GM18499 (cell line): ENCODE measurements around the gene SLC4A4.

Source experiments
- ATAC-seq: cut with Tn5 transposase; IDR thresholded peaks from one replicate; pipeline ENCODE4 v1.9.1; 2021; ENCODE audit warnings: moderate number of reproducible peaks; ENCODE audit not compliant: insufficient read depth, unreplicated experiment

The SLC4A4 gene

DNA sequence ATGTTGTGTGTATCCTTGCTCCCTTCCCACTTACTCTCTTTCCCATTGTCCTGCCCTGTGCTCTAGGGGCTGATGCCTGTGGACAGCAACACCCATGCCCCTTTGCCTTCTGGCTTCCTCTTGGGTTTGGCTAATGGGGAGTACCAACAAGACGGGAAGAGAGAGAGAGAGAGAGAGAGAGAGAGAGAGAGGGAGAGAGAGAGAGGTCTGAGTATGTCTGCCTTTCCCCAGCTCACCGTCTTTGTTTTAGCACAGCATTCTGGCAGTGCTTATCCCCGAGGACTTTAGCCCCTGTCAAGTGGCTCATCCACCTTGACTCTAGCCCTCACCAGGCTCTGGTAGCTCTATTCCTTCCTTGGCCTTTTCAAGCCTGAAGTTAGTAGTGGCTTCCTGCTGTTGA, 128.0 kb downstream of the SLC4A4 start:
- ATAC-seq = no peak

DNA sequence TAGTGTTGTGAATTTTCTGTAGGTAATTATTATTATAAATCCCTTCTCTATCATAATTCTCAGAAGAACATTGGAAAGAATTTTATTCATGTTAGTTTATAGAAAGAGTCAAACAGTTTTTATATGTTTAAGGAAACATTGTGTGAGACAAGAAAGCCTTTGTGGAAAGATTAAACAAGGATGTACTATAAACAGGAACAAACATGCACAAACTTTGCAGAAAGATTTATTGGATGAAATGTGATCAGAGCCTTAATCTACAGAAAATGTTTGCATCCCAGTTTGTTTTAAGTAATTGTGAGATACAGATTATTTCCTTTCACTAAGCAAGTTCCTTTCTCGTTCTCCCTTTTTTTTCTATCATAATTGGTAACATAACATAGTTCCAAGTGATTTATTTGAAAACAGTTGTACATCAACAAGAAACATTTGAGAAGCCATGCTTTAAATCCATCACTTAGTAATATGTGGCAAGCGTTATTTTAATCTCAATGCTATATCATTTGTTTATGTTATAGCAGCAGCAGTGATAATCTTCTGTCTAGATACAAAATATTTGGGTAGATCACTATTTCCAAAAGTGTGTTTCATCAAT, 129.4 kb downstream of the SLC4A4 start:
- no peak for ATAC-seq

DNA sequence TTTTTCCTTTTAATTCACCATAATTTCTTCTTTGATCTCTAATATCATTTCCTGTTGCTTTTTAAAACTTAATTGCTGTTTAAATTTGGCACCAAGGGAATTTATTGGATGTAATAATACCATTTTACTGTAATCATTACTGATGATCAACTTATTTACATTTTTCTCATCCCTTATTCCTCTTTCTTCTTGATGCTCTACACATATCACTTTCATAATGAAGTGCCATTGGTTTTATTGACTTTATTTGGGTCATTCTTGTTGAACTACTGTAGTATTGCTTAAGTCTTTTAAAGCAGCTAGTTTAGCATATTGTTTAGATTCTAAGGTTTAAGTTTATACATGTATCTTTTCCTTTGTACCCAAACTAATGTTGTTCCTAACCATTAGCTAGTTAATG, 130.7 kb downstream of the SLC4A4 start:
- ATAC-seq = no peak

DNA sequence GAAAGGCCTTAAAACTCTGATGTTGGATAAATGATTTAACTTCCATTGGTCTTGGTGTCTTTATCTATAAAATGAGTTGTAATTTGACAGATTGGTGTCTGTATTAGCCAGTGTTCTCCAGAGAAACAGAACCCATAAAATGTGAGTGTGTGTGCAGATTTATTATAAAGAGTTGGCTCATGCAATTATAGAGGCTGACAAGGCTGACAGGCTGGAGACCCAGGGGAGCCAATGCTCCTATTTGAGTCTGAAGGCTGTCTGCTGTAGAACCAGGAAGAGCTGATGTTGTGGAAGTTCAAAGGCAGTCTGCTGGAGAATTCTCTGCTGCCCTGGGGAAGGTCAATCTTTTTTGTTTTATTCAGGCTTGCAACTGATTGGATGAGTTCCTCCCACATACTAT, 131.7 kb downstream of the SLC4A4 start:
- no peak for ATAC-seq

DNA sequence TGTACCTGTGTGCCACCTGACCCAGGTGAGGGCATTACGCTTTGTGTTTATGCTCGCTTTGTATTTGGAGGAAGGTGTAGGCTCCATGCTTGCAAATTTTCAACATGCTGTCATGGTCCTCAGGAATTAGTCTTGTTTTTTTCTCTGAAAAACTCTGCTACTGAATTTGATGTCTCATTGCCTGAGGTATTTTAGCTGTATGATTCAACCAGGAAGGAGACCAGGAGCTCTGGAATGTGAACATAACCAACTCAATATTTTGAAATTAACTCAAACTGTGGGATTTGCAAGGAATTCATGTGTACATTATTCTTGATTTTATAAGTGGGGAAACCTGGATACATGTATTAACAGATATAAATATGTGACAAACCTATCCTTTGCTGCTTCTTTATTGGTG, 134.1 kb downstream of the SLC4A4 start:
- ATAC-seq = no peak

DNA sequence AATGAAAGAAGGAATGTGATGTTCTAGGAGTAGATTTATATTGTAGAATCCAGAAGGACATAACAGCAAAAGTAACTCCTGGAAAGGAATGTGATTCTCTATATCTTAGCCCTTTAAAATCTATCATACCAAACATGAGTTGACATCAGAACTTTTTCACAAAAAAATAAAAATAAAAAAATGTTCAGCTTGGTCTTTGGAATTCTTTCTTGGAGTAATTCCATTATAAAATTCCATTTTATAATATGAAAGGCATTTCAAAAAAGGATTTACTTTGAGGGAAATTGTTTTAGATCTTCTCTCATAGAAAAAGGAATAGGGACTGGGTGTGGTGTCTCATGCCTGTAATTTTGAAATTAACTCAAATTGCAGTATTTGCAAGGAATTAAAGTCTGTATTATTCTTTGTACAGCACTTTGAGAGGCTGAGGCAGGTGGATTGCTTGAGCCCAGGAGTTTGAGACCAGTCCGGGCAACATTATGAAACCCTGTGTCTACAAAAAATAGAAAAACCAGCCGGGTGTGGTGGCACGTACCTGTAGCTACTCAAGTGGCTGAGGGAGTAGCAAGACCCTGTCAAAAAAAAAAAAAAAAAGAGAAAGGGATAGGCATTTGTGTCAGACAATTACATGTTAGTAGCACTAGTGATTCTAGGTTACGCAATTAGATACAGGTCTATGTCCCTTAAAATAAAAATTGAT, 134.9 kb downstream of the SLC4A4 start:
- ATAC-seq = no peak

DNA sequence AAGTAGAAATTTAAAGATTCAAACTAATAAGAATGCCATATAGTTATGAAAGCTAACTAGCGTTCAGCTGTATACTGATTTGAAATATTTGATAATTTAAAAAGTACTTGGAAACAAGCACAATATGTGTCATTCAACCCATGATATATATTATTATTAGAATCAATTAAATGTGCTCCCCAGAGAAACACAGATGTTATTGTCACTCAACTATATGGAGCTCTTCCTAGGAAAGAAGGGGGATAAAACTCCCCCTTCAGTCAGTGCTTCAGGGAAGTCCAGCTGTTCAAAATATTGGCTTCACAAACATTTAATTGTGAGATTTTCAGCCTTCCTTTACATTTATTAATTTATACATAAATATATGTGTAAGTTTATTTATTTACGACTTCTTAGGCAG, 135.9 kb downstream of the SLC4A4 start:
- ATAC-seq = no peak

DNA sequence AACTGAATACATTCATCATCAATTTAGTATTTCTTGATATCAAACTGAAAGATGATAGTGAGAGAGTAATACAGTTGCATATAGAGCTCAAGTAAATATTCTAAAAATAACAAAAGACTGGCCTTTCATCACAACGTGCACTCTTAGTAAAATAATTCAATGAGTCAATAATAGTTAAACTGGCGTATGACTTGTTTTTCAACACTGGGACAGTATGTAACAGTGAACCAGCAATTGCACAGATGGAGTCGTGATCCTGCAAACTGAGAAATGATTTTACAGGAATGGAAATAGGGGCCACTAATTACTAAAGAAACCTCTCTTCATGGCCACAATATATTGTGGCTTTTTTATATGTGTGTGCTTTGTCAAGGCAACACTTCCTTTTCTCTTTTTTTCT, 137.4 kb downstream of the SLC4A4 start:
- no peak for ATAC-seq

DNA sequence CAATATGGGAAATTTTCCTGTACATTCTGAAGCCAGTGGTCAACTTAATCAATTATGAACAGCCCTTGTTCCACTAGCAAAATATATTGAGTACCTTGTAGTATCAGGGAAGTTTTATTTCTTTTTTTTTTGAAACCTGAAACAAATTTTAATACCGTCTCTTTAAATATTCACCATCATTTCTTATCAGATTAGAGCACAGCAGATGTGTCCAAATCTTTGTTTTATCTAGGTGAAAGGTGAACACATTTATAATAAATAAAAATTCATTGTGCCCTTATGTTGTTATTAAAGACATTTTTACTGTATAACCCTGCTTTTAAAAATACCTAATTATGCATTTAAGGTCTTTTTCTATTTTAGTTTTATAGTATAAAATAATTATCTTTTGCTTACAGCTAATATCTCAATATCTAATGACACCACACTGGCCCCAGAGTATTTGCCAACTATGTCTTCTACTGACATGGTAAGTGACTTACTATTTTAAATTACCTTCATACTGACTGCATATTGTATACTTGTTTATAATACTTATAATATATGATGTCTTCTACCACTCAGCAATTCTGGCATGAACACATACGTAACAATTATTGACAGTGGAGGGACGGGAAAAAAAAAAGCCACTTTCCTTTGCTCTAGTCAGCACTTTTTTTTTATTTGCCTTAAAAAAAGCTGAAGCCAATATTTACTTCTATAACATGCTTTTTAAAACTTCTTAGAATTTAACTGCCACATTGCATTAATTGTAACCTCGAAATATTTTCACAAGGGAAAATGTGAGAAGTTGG, 147.9 kb downstream of the SLC4A4 start:
- no peak for ATAC-seq

DNA sequence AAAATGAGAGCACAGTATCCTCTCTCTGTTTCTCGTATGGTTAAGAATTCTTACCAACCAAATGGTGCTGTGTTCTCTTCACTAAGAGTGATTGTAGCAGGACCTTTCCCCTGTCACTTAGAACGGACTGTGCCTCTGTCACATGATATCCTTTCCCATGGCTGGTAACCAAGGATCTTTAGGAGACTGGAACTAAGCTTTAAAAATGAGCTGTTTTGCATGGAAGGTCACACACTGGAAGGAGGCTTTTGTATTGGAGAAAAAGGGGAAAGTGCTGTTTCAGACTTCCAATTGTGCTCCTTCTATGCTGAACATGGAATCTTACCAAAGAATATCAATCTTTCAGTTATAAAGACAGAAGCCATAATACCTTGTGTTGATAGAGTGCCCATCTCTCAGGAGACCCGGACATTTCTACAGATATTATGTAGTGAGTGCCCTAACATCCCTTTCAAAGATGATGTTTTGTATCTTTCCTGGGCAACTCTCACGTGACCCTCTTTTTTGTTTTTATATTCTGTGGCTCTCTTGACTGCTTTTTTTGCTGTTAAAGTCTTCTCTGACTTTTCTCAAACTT, 148.6 kb downstream of the SLC4A4 start:
- no peak for ATAC-seq

DNA sequence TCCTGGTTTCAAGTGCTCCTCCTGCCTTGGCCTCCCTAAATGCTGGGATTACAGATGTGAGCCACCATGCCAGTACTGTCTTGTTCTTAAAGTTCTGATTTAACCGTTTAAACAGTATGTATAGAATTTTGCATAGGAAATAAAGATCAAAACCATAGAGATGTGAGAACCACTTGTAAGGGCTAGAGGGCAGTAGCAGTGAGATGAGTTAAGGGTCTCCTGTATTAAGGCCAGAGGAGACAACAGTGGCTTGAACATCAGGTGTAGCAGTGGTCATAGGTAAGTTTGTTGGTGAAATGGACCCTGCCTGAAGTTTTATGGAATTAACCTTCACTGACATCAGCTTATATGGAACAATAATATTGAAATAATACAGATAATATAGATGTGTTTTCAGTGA, 155.7 kb downstream of the SLC4A4 start:
- no peak for ATAC-seq

DNA sequence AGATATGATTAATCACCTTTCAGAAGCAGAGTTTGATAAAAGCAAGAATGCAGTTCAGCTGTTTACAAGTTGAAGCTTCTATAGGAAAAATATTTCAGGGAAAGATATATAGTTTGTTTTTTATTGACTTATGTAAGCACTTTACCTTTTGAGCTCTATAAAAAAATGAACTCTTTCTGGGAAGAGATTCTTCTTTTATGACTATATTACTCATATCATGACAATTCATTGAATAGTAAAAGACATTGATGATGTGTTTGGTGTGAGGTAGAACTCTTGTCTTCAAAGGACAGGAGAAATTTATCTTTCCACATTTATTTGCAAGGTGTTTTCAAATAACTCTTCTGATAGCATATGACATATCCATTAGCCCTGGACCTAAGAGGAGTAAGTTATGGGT, 156.6 kb downstream of the SLC4A4 start:
- no peak for ATAC-seq

DNA sequence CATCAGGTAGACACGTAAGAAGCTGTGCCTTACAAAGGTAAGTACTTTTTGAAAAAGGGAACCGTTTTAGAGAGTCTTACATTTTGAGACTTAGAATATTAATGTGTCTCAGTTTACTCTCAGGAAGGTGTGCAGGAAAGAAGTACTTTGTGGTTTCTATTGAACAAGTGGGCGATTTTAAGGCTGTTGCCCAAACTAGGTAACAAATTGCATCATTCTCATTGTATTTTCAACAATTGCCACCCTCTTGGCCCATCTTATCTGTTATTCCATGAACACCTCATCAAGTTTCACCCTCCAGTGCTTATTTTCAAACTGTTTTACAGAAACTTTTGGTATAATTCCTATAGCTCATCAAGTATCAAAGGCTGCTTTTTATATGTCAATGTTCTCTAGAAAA, 158.3 kb downstream of the SLC4A4 start:
- no peak for ATAC-seq

DNA sequence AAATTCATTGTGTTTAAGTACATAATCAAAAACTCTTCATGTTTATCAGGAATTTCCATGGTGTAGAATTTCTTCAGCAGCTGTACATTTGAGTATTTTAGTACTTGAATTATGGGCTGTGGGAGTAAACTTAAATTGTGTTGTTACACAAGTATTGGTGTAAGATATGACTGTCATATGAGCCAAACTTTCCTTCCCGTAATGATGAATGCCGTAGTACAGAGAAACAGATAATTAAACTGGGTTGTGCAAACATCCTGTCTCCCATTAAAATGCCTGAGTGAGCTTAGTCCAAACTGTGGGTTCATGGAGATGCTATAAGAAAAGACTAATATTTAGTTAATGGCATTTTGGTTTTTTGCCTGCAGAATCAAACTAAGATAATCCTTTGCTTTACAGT, 159.2 kb downstream of the SLC4A4 start:
- ATAC-seq = no peak

DNA sequence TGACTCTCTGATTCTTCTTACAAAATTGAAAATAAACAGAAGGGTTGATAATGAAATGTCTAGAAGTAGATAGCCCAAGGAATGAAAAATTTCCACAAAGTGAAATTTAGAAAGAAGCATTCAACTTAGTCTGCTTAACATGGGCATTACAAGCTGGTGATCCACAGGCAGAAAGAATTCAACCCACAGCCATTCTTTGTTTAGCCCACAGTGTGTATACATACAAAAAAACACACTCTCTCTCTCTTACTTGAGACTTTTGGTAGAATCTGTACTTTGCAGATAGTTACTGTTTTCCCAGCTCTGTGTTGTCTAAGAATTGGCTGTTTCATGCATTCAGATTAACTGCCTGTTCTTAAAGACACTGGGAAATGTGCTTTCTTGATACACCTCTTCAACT, 159.8 kb downstream of the SLC4A4 start:
- no peak for ATAC-seq

DNA sequence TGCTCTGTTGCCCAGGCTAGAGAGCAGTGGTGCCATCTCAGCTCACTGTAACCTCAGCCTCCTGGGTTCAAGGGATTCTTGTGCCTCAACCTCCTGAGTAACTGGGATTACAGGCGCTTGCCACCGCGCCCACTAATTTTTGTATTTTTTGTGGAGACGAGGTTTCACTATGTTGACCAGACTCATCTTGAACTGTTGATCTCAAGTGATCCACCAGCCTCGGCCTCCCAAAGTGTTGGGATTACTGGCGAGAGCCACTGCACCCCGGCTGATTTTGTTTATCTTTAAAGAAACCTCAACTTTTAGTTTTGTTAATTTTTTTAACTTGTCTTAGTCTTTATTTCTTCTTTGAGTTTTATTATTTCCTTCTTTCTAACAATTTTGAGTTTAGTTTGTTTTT, 163.2 kb downstream of the SLC4A4 start:
- ATAC-seq = no peak

DNA sequence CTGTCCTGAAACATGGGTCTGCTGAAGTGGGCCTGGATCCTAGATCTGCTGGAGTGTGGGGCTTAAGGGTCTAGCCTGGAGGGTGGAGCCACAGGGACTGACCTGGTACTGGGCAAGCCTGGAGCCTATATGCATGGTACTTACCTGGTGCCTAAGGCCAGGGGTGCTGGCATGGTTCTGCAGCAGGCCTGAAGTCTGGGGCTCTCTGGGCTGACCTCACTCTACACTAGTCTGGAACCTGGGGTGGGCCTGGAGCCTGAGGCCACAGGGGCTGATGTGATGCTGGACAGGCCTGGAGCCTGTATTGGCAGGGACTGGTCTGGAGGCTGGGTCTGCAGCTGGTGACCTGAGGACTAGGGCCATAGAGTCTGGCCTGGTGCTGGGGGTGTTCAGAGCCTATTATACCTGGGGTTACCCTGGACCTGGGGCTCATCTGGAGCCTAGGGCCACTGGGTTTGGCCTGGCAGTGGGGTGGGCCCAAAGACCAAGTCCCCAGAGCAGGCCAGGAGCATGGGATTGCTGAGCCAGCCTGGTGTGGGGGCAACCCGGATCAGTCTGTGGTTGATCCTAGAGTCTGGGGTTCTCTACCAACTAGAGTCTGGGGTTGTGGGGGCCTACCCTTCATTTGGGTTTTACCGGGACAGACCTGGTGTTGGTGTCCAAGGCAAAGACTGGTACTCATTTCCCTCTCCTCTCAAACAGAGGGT, 179.6 kb downstream of the SLC4A4 start:
- ATAC-seq = no peak

DNA sequence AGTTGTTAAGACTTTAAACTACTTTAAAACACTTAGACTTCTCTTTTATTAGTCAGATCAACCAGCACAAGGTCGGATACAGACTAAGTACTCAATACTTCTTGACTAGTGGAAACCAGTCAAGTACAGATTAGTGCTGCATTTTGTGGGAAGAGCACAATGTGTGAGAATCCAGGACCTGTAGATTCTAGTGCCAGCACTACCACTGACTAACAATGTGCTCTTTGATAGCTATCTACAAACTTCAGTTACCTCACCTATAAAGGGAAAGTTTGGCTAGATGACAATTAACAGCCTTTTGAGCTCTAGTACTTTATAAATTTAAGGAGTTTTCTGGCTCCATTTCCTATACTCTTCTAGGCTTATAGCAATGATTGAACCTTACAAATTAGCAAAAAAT, 181.5 kb downstream of the SLC4A4 start:
- no peak for ATAC-seq

DNA sequence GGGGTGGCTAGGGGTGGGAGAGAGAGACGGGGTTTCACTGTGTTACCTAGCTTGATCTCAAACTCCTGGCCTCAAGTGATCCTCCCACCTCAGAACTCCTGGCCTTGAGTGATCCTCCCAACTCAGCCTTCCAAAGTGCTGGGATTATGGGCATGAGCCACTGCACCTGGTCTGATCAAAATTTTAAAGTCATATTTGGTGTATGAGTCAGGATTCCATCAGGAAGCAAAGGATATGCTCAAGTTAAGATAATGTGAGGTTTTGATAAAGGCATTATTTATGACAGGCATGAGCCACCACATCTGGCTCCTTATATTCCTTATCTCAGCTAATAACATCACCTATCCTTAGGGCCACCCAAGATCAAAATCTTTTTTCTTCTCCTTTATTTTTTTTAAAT, 182.0 kb downstream of the SLC4A4 start:
- ATAC-seq = no peak

DNA sequence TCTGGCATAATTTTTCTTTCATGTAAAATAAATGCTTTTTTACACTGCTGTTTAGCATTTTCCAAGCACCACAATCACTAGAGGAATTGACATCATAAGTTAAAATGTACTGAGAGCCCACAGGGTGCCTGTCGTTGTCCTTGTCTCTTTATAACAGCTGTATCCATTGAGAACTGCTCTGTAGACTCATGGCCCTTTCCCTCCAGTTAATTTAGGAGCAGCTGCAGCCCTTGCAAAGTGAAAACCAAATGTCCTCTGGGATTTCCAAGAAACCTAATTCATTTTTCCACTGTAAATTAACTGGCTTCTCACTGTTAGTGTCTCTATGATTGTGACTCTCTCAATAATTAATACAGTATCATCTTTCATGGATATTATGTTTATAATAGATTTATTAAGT, 185.9 kb downstream of the SLC4A4 start:
- no peak for ATAC-seq
